Measurements from ENCODE around the gene CPNE8. TPM values are rescaled to one million over a fixed set of nuclear protein-coding genes. Genes with fewer than 3 reads are reported as not detected.
"Not testable (repeated sequence)": the region's sequence is repeated elsewhere in the genome, so short reads cannot be mapped to it uniquely, and the experiment has no call there.

CPNE8 gene
- total RNA-seq, 2 donors from 2014 or later: 11.7 to 33.3 TPM

GRCh38 chr12:38744041-38744440 is 161.3 kb downstream of the CPNE8 start:
- Histone ChIP-seq H3K9ac (ENCODE audit: low read depth in 2 of 2, low read length in 2 of 2) (no peak overlapping the region), H3K27me3 (no peaks in the 10 kb centered on the region), H3K4me3 (no peak overlapping the region), H3K36me3 (no peaks in the 10 kb centered on the region), H3K9me3 (no peaks in the 10 kb centered on the region), H3K4me1 (no peaks in the 10 kb centered on the region), H3K27ac (no peak overlapping the region)
- intact Hi-C loops (cut with DNase I): no loop called here
- no peak for DNase-seq
- TF ChIP-seq CTCF (IDR thresholded peaks at IDR 0.05): no peak

- H3K27me3 ChIP-seq; H3K9me3 ChIP-seq; intact Hi-C loops (cut with DNase I); H3K4me1 ChIP-seq; DNase-seq; H3K36me3 ChIP-seq; H3K27ac ChIP-seq; H3K4me3 ChIP-seq; H3K9ac ChIP-seq (ENCODE audit: low read depth in 2 of 2, low read length in 2 of 2): not testable (repeated sequence)
Measured at GRCh38 chr12:38742496-38742895, 162.9 kb downstream of the CPNE8 start.

GRCh38 chr12:38736821-38737220 is 168.6 kb downstream of the CPNE8 start:
- TF ChIP-seq CTCF (IDR thresholded peaks at IDR 0.05): no peak
- no peaks in the 10 kb centered on the region for H3K27me3 ChIP-seq
- H3K9me3 ChIP-seq: no peaks in the 10 kb centered on the region
- no peak overlapping the region for H3K4me3 ChIP-seq
- no peak overlapping the region for H3K27ac ChIP-seq
- H3K4me1 ChIP-seq: no peaks in the 10 kb centered on the region
- no peaks in the 10 kb centered on the region for H3K36me3 ChIP-seq
- intact Hi-C loops (cut with DNase I): no loop called here
- no peak for DNase-seq
- no peak overlapping the region for H3K9ac ChIP-seq (ENCODE audit: low read depth in 2 of 2, low read length in 2 of 2)

- no peak overlapping the region for H3K9ac ChIP-seq (ENCODE audit: low read depth in 2 of 2, low read length in 2 of 2)
- H3K4me1 ChIP-seq: no peaks in the 10 kb centered on the region
- H3K27me3 ChIP-seq: no peaks in the 10 kb centered on the region
- TF ChIP-seq CTCF (IDR thresholded peaks at IDR 0.05): no peak
- no peak overlapping the region for H3K4me3 ChIP-seq
- intact Hi-C loops (cut with DNase I): no loop called here
- no peaks in the 10 kb centered on the region for H3K36me3 ChIP-seq
- no peak for DNase-seq
- no peak overlapping the region for H3K27ac ChIP-seq
- no peaks in the 10 kb centered on the region for H3K9me3 ChIP-seq
Measured at GRCh38 chr12:38732761-38733160, 172.6 kb downstream of the CPNE8 start.

- H3K36me3 ChIP-seq: no peaks in the 10 kb centered on the region
- no peaks in the 10 kb centered on the region for H3K4me1 ChIP-seq
- no peak overlapping the region for H3K4me3 ChIP-seq
- no peak overlapping the region for H3K27ac ChIP-seq
- H3K27me3 ChIP-seq: no peaks in the 10 kb centered on the region
- H3K9ac ChIP-seq (ENCODE audit: low read depth in 2 of 2, low read length in 2 of 2): no peak overlapping the region
- H3K9me3 ChIP-seq: no peaks in the 10 kb centered on the region
- intact Hi-C loops (cut with DNase I): no loop called here
- no peak for DNase-seq
- TF ChIP-seq CTCF (IDR thresholded peaks at IDR 0.05): no peak
Measured at GRCh38 chr12:38728894-38729293, 176.5 kb downstream of the CPNE8 start.

- intact Hi-C loops (cut with DNase I): no loop called here
- no peak overlapping the region for H3K9ac ChIP-seq (ENCODE audit: low read depth in 2 of 2, low read length in 2 of 2)
- no peaks in the 10 kb centered on the region for H3K4me1 ChIP-seq
- H3K27me3 ChIP-seq: no peaks in the 10 kb centered on the region
- no peak overlapping the region for H3K27ac ChIP-seq
- no peaks in the 10 kb centered on the region for H3K36me3 ChIP-seq
- no peak for DNase-seq
- TF ChIP-seq CTCF (IDR thresholded peaks at IDR 0.05): no peak
- no peaks in the 10 kb centered on the region for H3K9me3 ChIP-seq
- H3K4me3 ChIP-seq: no peak overlapping the region
Measured at GRCh38 chr12:38721611-38722252, 183.7 kb downstream of the CPNE8 start.
